Upper lobe of left lung (tissue), 4 donors: ENCODE data around the gene PFN3.

Experiments
- CTCF ChIP-seq, 6 experiments: fragments of 450-650 bp in 4 of 6; fragments of 200-600 bp in 2 of 6; sonication (generic) in 2 of 6; IDR thresholded peaks; one replicate each; pipeline ENCODE4 v1.5.1; 2016 to 2019; ENCODE audit warnings: antibody characterized with exemption in 6 of 6
- POLR2A ChIP-seq, 4 donors: fragments of 450-650 bp; IDR thresholded peaks; one replicate each; pipeline ENCODE4 v1.5.1; 2016 to 2017; ENCODE audit warnings: antibody characterized with exemption in 4 of 4, mild to moderate bottlenecking in 2 of 4
- POLR2AphosphoS5 ChIP-seq, 2 donors: sonication (generic); formaldehyde crosslinking; IDR thresholded peaks; one replicate each; pipeline ENCODE4 v1.5.1; 2017; ENCODE audit warnings: antibody characterized with exemption in 2 of 2

- TF ChIP-seq CTCF (IDR thresholded peaks at IDR 0.05) (no peak), POLR2A (IDR thresholded peaks at IDR 0.05) (no peak), POLR2AphosphoS5 (IDR thresholded peaks at IDR 0.05) (no peak)
These were observed 33.3 kb upstream of the PFN3 start for GRCh38 chr5:177433658-177434217.
